Kidney epithelial cell (primary cell): ENCODE results near the gene SYNJ2. TPM values are rescaled to one million over a fixed set of nuclear protein-coding genes. Genes with fewer than 3 reads are reported as not detected.

ENCODE experiments used
- DNase-seq: peaks from one replicate; pipeline ENCODE4 v3.0.0-alpha.2; 2010; ENCODE audit warnings: low read depth
- H3K27me3 ChIP-seq: 2 replicates; pipeline ENCODE4 v1.6.0; 2011; ENCODE audit warnings: low read length; ENCODE audit not compliant: control insufficient read depth, insufficient read depth
- H3K36me3 ChIP-seq: 2 replicates; pipeline ENCODE4 v1.5.1; 2011; ENCODE audit warnings: low read length; ENCODE audit not compliant: control insufficient read depth, insufficient read depth
- H3K4me3 ChIP-seq: 2 replicates; pipeline ENCODE4 v1.5.1; 2011; ENCODE audit warnings: low read depth, mild to moderate bottlenecking, control low read depth, low read length
- CTCF ChIP-seq: IDR thresholded peaks from 2 replicates; pipeline ENCODE4 v1.5.1; 2011; ENCODE audit warnings: mild to moderate bottlenecking, moderate library complexity, low read length, control low read depth, inconsistent platforms; ENCODE audit not compliant: insufficient read depth, poor library complexity, severe bottlenecking
- total RNA-seq: library from RNA; depleted of rRNA; stranded (reverse); fragments of >200 nt; gene quantifications from 2 replicates; pipeline ENCODE4 v1.2.3, GENCODE V29; 2015

The SYNJ2 gene
- total RNA-seq, 1 donor from 2014 or later, result 14.3 TPM

GRCh38 chr6:158053377-158054313 lies 72.0 kb downstream of the SYNJ2 start:
- DNase-seq, result no peak
- TF ChIP-seq CTCF, result no peak
- H3K27me3 ChIP-seq, result no peaks in the 10 kb centered on the region
- no peaks in the 10 kb centered on the region for H3K36me3 ChIP-seq
- no peak overlapping the region for H3K4me3 ChIP-seq

GRCh38 chr6:158056355-158056754 lies 74.7 kb downstream of the SYNJ2 start:
- DNase-seq, result no peak
- Histone ChIP-seq H3K27me3 (no peaks in the 10 kb centered on the region), H3K36me3 (no peaks in the 10 kb centered on the region), H3K4me3 (no peak overlapping the region)
- no peak for TF ChIP-seq CTCF

- DNase-seq, result no peak
- Histone ChIP-seq H3K36me3 (peaks cover 2% of the 10 kb centered on the region), H3K27me3 (no peaks in the 10 kb centered on the region), H3K4me3 (no peak overlapping the region)
- TF ChIP-seq CTCF, result no peak
Observed at GRCh38 chr6:158056804-158057203, 75.1 kb downstream of the SYNJ2 start.

- peak; percentile 88 for DNase-seq
- Histone ChIP-seq H3K36me3 (peaks cover 2% of the 10 kb centered on the region), H3K4me3 (no peak overlapping the region), H3K27me3 (no peaks in the 10 kb centered on the region)
- no peak for TF ChIP-seq CTCF
Observed at GRCh38 chr6:158057213-158057987, 75.7 kb downstream of the SYNJ2 start.

- no peak for TF ChIP-seq CTCF
- Histone ChIP-seq H3K4me3 (no peak overlapping the region), H3K27me3 (no peaks in the 10 kb centered on the region), H3K36me3 (peaks cover 2% of the 10 kb centered on the region)
- DNase-seq, result no peak
Observed at GRCh38 chr6:158058171-158058651, 76.5 kb downstream of the SYNJ2 start.
